ENCODE measurements around the gene ZNFX1. TPM values are rescaled to one million over a fixed set of nuclear protein-coding genes. Genes with fewer than 3 reads are reported as not detected.

ZNFX1 gene
- total and polyA plus RNA-seq, 9 of the 15 experiments (the other 6 are each of a cell fraction or from before 2014, with no cell fraction given): 3.8 to 13.8 (median 10.3) TPM

DNA sequence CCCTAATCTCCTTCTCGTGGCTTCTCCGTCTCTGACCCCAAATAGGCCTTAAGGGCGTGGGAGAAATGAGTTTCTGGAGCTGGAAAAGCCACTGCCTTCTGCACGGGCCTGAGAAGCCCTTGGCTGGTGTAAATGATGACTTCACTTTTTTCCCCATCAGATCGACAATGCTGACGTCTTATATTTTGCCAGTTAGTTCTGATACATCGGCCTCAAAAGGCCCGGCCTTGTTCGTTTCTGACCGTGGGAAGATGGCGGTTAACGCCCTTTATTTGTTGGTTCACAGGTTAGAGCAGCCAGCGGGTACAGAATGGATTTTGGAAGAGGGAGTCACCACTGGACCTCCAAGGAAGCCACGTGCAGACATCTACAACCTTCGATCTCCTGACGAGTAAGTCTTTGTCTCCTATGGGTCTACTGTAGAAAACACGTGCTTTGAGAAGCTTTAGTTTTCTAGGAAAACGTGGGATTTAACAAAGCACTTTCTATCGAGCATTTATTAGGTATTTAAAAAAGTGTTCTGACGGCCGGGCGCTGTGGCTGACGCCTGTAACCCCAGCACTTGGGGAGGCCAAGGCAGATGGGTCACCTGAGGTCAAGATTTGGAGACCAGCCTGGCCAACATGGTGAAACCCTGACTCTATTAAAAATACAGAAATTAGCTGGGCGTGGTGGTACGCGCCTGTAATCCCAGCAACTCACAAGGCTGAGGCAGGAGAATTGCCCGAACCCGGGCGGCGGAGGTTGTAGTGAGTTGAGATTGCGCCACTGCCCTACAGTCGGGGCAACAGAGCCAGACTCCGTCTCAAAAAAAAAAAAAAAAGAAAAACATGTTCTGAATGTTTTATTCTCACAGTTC lies 1.2 kb upstream of the ZNFX1 start (continued):
- TF ChIP-seq, protein P1, sequence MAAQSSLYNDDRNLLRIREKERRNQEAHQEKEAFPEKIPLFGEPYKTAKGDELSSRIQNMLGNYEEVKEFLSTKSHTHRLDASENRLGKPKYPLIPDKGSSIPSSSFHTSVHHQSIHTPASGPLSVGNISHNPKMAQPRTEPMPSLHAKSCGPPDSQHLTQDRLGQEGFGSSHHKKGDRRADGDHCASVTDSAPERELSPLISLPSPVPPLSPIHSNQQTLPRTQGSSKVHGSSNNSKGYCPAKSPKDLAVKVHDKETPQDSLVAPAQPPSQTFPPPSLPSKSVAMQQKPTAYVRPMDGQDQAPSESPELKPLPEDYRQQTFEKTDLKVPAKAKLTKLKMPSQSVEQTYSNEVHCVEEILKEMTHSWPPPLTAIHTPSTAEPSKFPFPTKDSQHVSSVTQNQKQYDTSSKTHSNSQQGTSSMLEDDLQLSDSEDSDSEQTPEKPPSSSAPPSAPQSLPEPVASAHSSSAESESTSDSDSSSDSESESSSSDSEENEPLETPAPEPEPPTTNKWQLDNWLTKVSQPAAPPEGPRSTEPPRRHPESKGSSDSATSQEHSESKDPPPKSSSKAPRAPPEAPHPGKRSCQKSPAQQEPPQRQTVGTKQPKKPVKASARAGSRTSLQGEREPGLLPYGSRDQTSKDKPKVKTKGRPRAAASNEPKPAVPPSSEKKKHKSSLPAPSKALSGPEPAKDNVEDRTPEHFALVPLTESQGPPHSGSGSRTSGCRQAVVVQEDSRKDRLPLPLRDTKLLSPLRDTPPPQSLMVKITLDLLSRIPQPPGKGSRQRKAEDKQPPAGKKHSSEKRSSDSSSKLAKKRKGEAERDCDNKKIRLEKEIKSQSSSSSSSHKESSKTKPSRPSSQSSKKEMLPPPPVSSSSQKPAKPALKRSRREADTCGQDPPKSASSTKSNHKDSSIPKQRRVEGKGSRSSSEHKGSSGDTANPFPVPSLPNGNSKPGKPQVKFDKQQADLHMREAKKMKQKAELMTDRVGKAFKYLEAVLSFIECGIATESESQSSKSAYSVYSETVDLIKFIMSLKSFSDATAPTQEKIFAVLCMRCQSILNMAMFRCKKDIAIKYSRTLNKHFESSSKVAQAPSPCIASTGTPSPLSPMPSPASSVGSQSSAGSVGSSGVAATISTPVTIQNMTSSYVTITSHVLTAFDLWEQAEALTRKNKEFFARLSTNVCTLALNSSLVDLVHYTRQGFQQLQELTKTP (IDR thresholded peaks at IDR 0.05; ENCODE audit: low read depth in 1 of 2, partially characterized antibody in 2 of 2): peak in 1 of 2 experiments; percentile 11
- TF ChIP-seq ZNF140 (CRISPR knock-in tag; IDR thresholded peaks at IDR 0.05) (no peak), ZNF253 (CRISPR knock-in tag; conservative IDR thresholded peaks at IDR 0.05) (no peak), FOXP1 (CRISPR knock-in tag; IDR thresholded peaks at IDR 0.05) (no peak), SAP30 (IDR thresholded peaks at IDR 0.05; ENCODE audit: borderline replicate concordance, insufficient read depth, low read depth, low read length, poor library complexity, severe bottlenecking) (peak; percentile 46), NBN (IDR thresholded peaks at IDR 0.05; ENCODE audit: low read depth) (no peak), CXXC5 (CRISPR knock-in tag; IDR thresholded peaks at IDR 0.05) (no peak), CAMTA2 (CRISPR knock-in tag; conservative IDR thresholded peaks at IDR 0.05) (no peak), SIN3B (IDR thresholded peaks at IDR 0.05; ENCODE audit: low read depth) (no peak), PCBP1 (IDR thresholded peaks at IDR 0.05; ENCODE audit: low read depth, low read length, poor library complexity, severe bottlenecking) (no peak), POLR3A (IDR thresholded peaks at IDR 0.05; ENCODE audit: borderline replicate concordance, extremely low read depth, insufficient read depth, insufficient read length) (no peak), BACH1 (tag; IDR thresholded peaks at IDR 0.05) (no peak), TAL1 (IDR thresholded peaks at IDR 0.05) (no peak), ZBTB1 (CRISPR knock-in tag; IDR thresholded peaks at IDR 0.05; ENCODE audit: borderline replicate concordance, low read depth) (no peak)
- TF ChIP-seq, protein P2, sequence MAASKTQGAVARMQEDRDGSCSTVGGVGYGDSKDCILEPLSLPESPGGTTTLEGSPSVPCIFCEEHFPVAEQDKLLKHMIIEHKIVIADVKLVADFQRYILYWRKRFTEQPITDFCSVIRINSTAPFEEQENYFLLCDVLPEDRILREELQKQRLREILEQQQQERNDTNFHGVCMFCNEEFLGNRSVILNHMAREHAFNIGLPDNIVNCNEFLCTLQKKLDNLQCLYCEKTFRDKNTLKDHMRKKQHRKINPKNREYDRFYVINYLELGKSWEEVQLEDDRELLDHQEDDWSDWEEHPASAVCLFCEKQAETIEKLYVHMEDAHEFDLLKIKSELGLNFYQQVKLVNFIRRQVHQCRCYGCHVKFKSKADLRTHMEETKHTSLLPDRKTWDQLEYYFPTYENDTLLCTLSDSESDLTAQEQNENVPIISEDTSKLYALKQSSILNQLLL (CRISPR knock-in tag; IDR thresholded peaks at IDR 0.05; ENCODE audit: borderline replicate concordance): no peak
- TF ChIP-seq, protein P3, sequence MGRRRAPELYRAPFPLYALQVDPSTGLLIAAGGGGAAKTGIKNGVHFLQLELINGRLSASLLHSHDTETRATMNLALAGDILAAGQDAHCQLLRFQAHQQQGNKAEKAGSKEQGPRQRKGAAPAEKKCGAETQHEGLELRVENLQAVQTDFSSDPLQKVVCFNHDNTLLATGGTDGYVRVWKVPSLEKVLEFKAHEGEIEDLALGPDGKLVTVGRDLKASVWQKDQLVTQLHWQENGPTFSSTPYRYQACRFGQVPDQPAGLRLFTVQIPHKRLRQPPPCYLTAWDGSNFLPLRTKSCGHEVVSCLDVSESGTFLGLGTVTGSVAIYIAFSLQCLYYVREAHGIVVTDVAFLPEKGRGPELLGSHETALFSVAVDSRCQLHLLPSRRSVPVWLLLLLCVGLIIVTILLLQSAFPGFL (CRISPR knock-in tag; IDR thresholded peaks at IDR 0.05): 0 out of 2 replicates have a peak, but pooled peaks have one; percentile 89
- TF ChIP-seq, protein P4, sequence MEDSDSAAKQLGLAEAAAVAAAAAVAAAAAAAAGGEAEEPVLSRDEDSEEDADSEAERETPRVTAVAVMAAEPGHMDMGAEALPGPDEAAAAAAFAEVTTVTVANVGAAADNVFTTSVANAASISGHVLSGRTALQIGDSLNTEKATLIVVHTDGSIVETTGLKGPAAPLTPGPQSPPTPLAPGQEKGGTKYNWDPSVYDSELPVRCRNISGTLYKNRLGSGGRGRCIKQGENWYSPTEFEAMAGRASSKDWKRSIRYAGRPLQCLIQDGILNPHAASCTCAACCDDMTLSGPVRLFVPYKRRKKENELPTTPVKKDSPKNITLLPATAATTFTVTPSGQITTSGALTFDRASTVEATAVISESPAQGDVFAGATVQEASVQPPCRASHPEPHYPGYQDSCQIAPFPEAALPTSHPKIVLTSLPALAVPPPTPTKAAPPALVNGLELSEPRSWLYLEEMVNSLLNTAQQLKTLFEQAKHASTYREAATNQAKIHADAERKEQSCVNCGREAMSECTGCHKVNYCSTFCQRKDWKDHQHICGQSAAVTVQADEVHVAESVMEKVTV (CRISPR knock-in tag; IDR thresholded peaks at IDR 0.05): no peak
